ENCODE measurements around the gene MCRS1.

Gene MCRS1

GRCh38 chr12:49582201-49582600 is 14.3 kb upstream of the MCRS1 start:
- no peak for DNase-seq

- peak; percentile 4 for DNase-seq
These were observed 12.9 kb upstream of the MCRS1 start for GRCh38 chr12:49580572-49581535.

GRCh38 chr12:49578471-49579112 is 10.7 kb upstream of the MCRS1 start:
- no peak for DNase-seq

- DNase-seq, result no peak
These were observed 9.8 kb upstream of the MCRS1 start for GRCh38 chr12:49577589-49578315.

- no peak for DNase-seq
These were observed 660 bp upstream of the MCRS1 start for GRCh38 chr12:49568442-49569162.

GRCh38 chr12:49567302-49567610 is 686 bp downstream of the MCRS1 start:
- DNase-seq, result no peak

- no peak for DNase-seq
These were observed 1.6 kb downstream of the MCRS1 start for GRCh38 chr12:49566361-49566760.

GRCh38 chr12:49565406-49566265 is 2.3 kb downstream of the MCRS1 start:
- no peak for DNase-seq

- no peak for DNase-seq
These were observed 3.1 kb downstream of the MCRS1 start for GRCh38 chr12:49564686-49565405.

- no peak for DNase-seq
These were observed 3.8 kb downstream of the MCRS1 start for GRCh38 chr12:49563951-49564685.

- DNase-seq, result no peak
These were observed 5.1 kb downstream of the MCRS1 start for GRCh38 chr12:49562831-49563230.

GRCh38 chr12:49562233-49562632 is 5.7 kb downstream of the MCRS1 start:
- no peak for DNase-seq

- DNase-seq, result no peak
These were observed 7.2 kb downstream of the MCRS1 start for GRCh38 chr12:49560695-49561094.

- DNase-seq, result no peak
These were observed 8.8 kb downstream of the MCRS1 start for GRCh38 chr12:49559011-49559675.

- DNase-seq, result no peak
These were observed 9.4 kb downstream of the MCRS1 start for GRCh38 chr12:49558526-49558925.

GRCh38 chr12:49557917-49558215 is 10.1 kb downstream of the MCRS1 start:
- no peak for DNase-seq

GRCh38 chr12:49557187-49557916 is 10.6 kb downstream of the MCRS1 start:
- DNase-seq, result no peak

GRCh38 chr12:49556391-49557186 is 11.4 kb downstream of the MCRS1 start:
- DNase-seq, result no peak

Data from KG1 (cell line).